AG04450 (cell line): ENCODE results near the gene TBC1D3H. TPM values are rescaled to one million over a fixed set of nuclear protein-coding genes. Genes with fewer than 3 reads are reported as not detected.
"Not testable (repeated sequence)": the region's sequence is repeated elsewhere in the genome, so short reads cannot be mapped to it uniquely, and the experiment has no call there.

Source experiments
- CTCF ChIA-PET: fragments of 300-600, 350-600 bp; formaldehyde crosslinking; extraction: SDS; loops from one replicate; lab custom pipeline; 2022; ENCODE audit warnings: antibody characterized with exemption, inconsistent platforms; lab: Charles Lee
- POLR2A ChIA-PET: fragments of 350-600 bp; formaldehyde crosslinking; extraction: SDS; loops from one replicate; lab custom pipeline; 2021; ENCODE audit warnings: antibody characterized with exemption, inconsistent platforms; lab: Yijun Ruan, JAX
- DNase-seq: peaks from one replicate; pipeline ENCODE4 v3.0.0-alpha.2; 2011; ENCODE audit warnings: low read depth, low spot score
- H3K27ac ChIP-seq: one replicate; pipeline ENCODE4 v1.5.1; 2012; ENCODE audit warnings: low read depth, low read length, control low read depth
- H3K27me3 ChIP-seq: one replicate; pipeline ENCODE4 v1.6.0; 2012; ENCODE audit warnings: low read length; ENCODE audit not compliant: control insufficient read depth, insufficient read depth
- H3K4me3 ChIP-seq: 2 replicates; pipeline ENCODE4 v1.5.1; 2011; ENCODE audit warnings: mild to moderate bottlenecking, low read depth, low read length, control low read depth
- H3K9me3 ChIP-seq: 2 replicates; pipeline ENCODE4 v1.5.1; 2012; ENCODE audit warnings: low read length; ENCODE audit not compliant: control insufficient read depth, insufficient read depth
- polyA minus RNA-seq: library from RNA; depleted of rRNA, polyadenylated mRNA; stranded (reverse); fragments of >200 nt; gene quantifications from 2 replicates; pipeline ENCODE4 v1.2.3, GENCODE V29; 2011; rRNA and poly(A)+ RNA removed
- polyA plus RNA-seq: library from polyadenylated mRNA; depleted of rRNA; stranded (reverse); fragments of >200 nt; gene quantifications from 2 replicates; pipeline ENCODE4 v1.2.3, GENCODE V29; 2011; rRNA removed
- small RNA-seq: library from RNA; depleted of rRNA; stranded (forward); fragments of <200 nt; gene quantifications from one replicate; pipeline ENCODE3, GENCODE V24; 2012; ENCODE audit warnings: low read depth; ENCODE audit not compliant: insufficient read length

TBC1D3H gene
- not detected in 2 replicates for polyA plus RNA-seq
- not detected in 2 replicates for polyA minus RNA-seq

DNA sequence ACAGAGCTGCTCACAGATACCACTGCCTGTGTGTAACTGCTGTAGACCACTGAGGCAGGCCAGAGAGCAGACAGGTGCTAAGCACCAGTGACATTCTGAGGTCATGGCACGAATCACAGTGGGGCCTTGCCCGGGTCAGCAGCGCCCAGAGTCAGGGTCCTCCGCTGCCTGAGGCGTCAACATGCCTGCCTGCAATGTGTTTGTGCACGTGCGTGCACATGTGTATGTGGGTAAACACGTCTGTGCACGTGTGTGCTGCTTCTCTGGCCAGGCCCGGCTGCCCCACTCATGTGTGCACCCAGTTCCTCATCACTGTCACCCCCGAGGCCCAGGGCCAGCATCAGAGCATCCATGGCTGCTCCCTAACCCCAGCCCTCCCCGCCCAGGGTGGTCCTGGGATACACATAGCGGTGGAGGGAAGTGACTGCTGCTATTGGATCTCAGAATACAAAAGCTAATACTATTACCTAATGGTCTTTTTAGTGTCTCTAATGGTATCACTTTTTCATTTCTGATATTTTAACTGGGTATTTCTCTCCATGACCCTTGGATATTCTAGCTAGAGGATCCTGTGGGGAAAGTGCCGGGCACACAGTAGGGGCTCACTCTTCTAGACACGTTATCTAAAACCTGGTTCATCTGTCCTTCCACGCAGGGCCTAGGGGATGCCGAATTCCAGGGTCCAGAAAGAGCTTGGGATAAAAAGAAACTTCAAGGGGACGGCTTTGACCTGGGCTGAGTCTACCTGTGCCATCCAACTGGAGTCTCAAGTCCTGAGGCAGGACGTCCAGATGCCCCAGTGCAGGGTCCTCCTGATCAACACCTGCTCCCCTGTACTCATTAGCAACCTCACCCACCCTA is at the start of gene TBC1D3H:
Gene TBC1D3H (minus strand): TSS at position 51 of the 861 bp plus-strand sequence. CDS start 1,540 bp downstream, outside the sequence.
- H3K27me3 ChIP-seq, CTCF ChIA-PET, H3K27ac ChIP-seq, DNase-seq, POLR2A ChIA-PET, H3K4me3 ChIP-seq, H3K9me3 ChIP-seq: not testable (repeated sequence)

DNA sequence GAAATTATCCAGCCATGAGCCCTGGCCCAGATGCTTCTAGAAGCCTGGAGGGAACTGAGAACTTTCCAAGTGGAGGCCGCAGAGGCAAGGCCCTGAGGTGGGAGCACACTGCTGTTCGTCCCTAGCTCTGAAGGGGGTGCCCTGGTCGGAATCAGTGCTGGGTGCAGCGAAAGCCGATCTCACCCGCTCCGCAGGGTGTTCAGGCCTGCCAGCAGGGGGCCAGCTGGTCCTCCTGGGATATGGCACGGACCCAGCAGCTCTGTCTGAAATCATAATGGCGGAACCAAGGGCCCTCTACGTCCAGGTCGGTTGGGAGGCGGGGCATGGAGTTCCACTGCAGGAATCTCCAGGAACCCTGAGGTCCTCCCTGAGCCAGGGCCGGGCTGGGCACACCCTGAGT is 40.7 kb upstream of the TBC1D3H start:
- H3K27me3 ChIP-seq, H3K4me3 ChIP-seq, CTCF ChIA-PET, POLR2A ChIA-PET, DNase-seq, H3K27ac ChIP-seq, H3K9me3 ChIP-seq: not testable (repeated sequence)

DNA sequence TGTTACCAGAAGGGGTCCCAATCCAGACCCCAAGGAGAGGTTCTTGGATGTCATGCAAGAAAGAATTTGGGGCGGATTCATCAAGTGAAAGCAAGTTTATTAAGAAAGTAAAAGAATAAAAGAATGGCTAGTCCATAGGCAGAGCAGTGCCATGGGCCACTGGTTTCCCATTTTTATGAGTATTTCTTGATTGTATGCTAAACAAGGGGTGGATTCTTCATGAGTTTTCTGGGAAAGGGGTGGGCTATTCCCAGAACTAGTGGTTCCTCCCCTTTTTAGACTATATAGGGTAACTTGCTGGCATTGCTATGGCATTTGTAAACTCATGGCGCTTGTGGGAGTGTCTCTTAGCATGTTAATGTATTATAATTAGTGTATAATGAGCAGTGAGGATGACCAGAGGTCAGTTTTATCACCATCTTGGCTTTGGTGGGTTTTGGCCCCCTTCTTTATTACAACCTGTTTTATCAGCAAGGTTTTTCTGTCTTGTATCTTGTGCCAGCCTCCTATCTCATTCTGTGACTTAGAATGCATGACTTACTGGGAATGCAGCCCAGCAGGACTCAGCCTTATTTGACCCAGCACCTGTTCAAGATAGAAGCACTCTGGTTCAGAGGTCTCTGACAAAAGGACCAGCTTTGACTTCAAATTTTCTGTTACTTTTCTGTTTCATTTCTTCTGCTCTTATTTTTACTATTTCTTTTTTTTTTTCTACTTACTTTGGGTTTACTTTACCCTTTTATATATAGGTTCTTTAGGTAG is 27.1 kb upstream of the TBC1D3H start:
- H3K4me3 ChIP-seq, H3K27ac ChIP-seq, POLR2A ChIA-PET, DNase-seq, H3K27me3 ChIP-seq, H3K9me3 ChIP-seq, CTCF ChIA-PET: not testable (repeated sequence)

DNA sequence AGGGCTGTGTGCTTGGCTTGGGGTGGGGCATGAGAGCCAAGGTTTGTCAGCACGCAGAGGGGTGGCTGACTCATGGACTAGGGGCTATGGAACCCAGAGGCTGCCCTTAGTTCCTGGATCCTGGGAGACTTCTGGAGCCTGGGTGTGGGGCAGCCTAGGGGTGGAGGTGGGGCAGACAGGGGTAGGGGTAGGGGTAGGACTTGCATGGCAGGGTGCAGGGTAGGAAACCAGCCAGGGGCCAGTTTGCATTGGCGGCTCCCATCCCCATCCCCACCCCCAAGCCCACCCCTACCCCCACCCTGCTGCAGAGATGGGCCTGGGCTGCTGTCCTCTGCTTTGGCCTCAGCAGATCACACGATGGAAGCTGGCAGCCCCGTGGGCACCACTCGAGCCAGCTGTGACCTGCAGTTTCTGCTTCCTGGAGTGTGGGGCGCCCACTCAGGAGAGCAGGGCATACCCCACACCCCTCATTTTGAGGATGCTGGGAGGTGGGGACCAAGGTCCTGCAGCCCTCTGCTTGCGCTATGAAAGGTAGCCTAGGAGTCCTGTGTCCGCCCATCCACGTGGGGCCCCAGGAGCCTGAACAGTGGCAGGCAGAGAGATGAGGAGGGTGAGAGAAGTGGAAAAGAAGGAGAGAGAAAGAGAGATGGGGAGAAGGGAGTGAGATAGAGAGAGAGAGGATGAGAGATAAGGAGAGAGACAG is 2.9 kb upstream of the TBC1D3H start:
- DNase-seq, H3K27me3 ChIP-seq, CTCF ChIA-PET, H3K4me3 ChIP-seq, H3K27ac ChIP-seq, H3K9me3 ChIP-seq, POLR2A ChIA-PET: not testable (repeated sequence)

DNA sequence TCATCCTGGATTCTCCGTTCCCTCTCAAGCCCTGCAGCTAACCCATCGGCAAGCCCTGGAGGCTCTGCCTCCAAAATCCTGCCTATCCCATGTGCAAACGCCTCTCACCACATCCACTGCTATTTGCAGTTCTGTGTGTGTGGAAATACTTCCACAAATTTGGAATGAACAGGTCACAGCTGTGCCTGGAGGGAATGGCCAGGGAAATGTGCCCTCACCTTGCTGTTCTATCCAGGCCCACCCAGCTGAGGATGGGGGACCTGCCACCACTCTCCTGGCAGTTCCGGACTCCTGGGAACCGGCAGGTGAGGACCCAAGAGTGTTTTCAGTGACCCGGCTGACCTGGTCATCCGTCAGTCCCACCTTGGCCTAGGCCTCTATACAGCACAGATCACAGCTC is 12.3 kb downstream of the TBC1D3H start:
- H3K9me3 ChIP-seq, CTCF ChIA-PET, H3K4me3 ChIP-seq, POLR2A ChIA-PET, DNase-seq, H3K27ac ChIP-seq, H3K27me3 ChIP-seq: not testable (repeated sequence)

DNA sequence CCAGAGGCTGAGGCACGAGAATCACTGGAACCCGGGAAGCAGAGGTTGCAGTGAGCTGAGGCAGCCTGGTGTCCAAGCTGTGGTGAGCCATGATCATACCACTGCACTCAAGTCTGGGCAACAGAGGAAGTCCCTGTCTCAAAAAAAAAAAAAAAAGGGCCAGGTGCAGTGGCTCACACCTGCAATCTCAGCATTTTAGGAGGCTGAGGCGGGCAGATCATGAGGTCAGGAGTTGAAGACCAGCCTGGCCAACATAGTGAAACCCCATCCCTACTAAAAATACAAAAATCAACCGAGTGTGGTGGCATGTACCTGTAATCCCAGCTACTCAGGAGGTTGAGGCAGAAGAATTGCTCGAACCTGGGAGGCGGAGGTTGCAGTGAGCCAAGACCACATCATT is 25.7 kb downstream of the TBC1D3H start:
- CTCF ChIA-PET, H3K27me3 ChIP-seq, H3K9me3 ChIP-seq, POLR2A ChIA-PET, DNase-seq, H3K4me3 ChIP-seq, H3K27ac ChIP-seq: not testable (repeated sequence)

Small RNA genes lying within 50 kb of the gene (small RNA-seq; reads per million reads assigned to genes)
- not detected for gene RNU6-1192P

Other genes with a start within 250 kb of the TBC1D3H start
- 1.2 and 1.3 TPM in 2 replicates for gene TBC1D3B, start 211.8 kb downstream of the TBC1D3H start, polyA plus RNA-seq
- not detected in 2 replicates for gene CCL3L1, start 191.7 kb downstream of the TBC1D3H start, polyA plus RNA-seq
- gene CCL4L2, start 177.4 kb downstream of the TBC1D3H start, polyA plus RNA-seq, result not detected in 2 replicates
- gene TBC1D3I, start 123.9 kb downstream of the TBC1D3H start, polyA plus RNA-seq, result 0.10 and 0.19 TPM in 2 replicates
- gene TBC1D3G, start 64.6 kb downstream of the TBC1D3H start, polyA plus RNA-seq, result not detected in 2 replicates
- gene ZNHIT3, start 98.2 kb upstream of the TBC1D3H start, polyA plus RNA-seq, result 65.5 and 74.0 TPM in 2 replicates
- 23.1 and 28.9 TPM in 2 replicates for gene MYO19, start 146.4 kb upstream of the TBC1D3H start, polyA plus RNA-seq
- 4.5 and 4.7 TPM in 2 replicates for gene PIGW, start 146.6 kb upstream of the TBC1D3H start, polyA plus RNA-seq
- gene GGNBP2, start 156.5 kb upstream of the TBC1D3H start, polyA plus RNA-seq, result 77.6 and 87.6 TPM in 2 replicates
- gene DHRS11, start 203.4 kb upstream of the TBC1D3H start, polyA plus RNA-seq, result 4.9 and 5.4 TPM in 2 replicates
- gene MRM1, start 213.1 kb upstream of the TBC1D3H start, polyA plus RNA-seq, result 2.0 and 2.4 TPM in 2 replicates